Prostate gland (tissue), 2 donors: Measurements from ENCODE around the gene RAB3IP. TPM values are rescaled to one million over a fixed set of nuclear protein-coding genes. Genes with fewer than 3 reads are reported as not detected.

Experiments used
- DNase-seq: peaks from one replicate; pipeline ENCODE4 v3.0.0-alpha.2; 2019; ENCODE audit warnings: low spot score
- H3K27ac ChIP-seq, 2 donors: fragments of 200-600 bp; sonication (generic); 2 replicates each; pipeline ENCODE4 v1.5.1; 2017 to 2019
- H3K27me3 ChIP-seq: fragments of 200-600 bp; sonication (generic); replicated peaks from 2 replicates; pipeline ENCODE4 v1.5.1; 2019; ENCODE audit not compliant: insufficient read depth
- H3K36me3 ChIP-seq, 2 donors: fragments of 200-600 bp; sonication (generic); 1 replicate in 1 of 2; 2 replicates in 1 of 2; pipeline versions ENCODE4 v1.5.1 to v1.8.1; 2017 to 2019
- H3K4me1 ChIP-seq: fragments of 200-600 bp; sonication (generic); replicated peaks from 2 replicates; pipeline ENCODE4 v1.5.1; 2019
- H3K4me3 ChIP-seq, 2 donors: fragments of 200-600 bp; sonication (generic); 2 replicates each; pipeline ENCODE4 v1.5.1; 2017 to 2019
- H3K9me3 ChIP-seq: fragments of 200-600 bp; sonication (generic); 2 replicates; pipeline ENCODE4 v1.5.1; 2017
- CTCF ChIP-seq, 4 experiments: fragments of 200-600 bp in 2 of 4; fragments of 450-650 bp in 2 of 4; sonication (generic) in 2 of 4; IDR thresholded peaks; 1 replicate in 3 of 4; 2 replicates in 1 of 4; pipeline ENCODE4 v1.5.1; 2016 to 2019; ENCODE audit warnings: antibody characterized with exemption in 4 of 4, mild to moderate bottlenecking in 2 of 4, moderate library complexity in 2 of 4
- POLR2A ChIP-seq: fragments of 450-650 bp; IDR thresholded peaks from one replicate; pipeline ENCODE4 v1.6.1; 2016; ENCODE audit warnings: antibody characterized with exemption, mild to moderate bottlenecking
- POLR2AphosphoS5 ChIP-seq: sonication (generic); formaldehyde crosslinking; IDR thresholded peaks from one replicate; pipeline ENCODE4 v1.6.1; 2017; ENCODE audit warnings: antibody characterized with exemption
- WGBS: methylation state at CpG from one replicate; pipeline ENCODE4 v1.1.5; 2018; 5-methylcytosine and 5-hydroxymethylcytosine counted together
- intact Hi-C: fragments of 100-400 bp; cut with DNase I; formaldehyde crosslinking; loops from one replicate; pipeline ENCODE4 v1.14.2; 2022
- total RNA-seq, 2 donors: library from RNA; depleted of rRNA; stranded (reverse); fragments of >200 nt; gene quantifications; one replicate each; pipeline ENCODE4 v1.1.0, GENCODE V29; 2016

RAB3IP gene
- total RNA-seq, 2 donors from 2014 or later, result 35.2 to 40.3 TPM

GRCh38 chr12:69824028-69824427, 85.4 kb downstream of the RAB3IP start:
- no peak for DNase-seq
- H3K4me3 ChIP-seq, result no peak overlapping the region
- H3K4me1 ChIP-seq, result no peaks in the 10 kb centered on the region
- TF ChIP-seq POLR2A (no peak), POLR2AphosphoS5 (no peak), CTCF (IDR thresholded peaks at IDR 0.05) (no peak)
- no peaks in the 10 kb centered on the region for H3K36me3 ChIP-seq
- H3K27me3 ChIP-seq, result no peaks in the 10 kb centered on the region
- no peak overlapping the region for H3K27ac ChIP-seq
- intact Hi-C loops, result no loop called here
- no peaks in the 10 kb centered on the region for H3K9me3 ChIP-seq

- H3K9me3 ChIP-seq, result no peaks in the 10 kb centered on the region
- no peak within 1 kb of the TSS for H3K27ac ChIP-seq
- 60% methylated on average over 5 of the region's 5 CpGs for WGBS
- H3K27me3 ChIP-seq, result no peaks in the 10 kb centered on the region
- no peak for DNase-seq
- TF ChIP-seq CTCF (IDR thresholded peaks at IDR 0.05) (no peak), POLR2AphosphoS5 (no peak), POLR2A (no peak)
- no peaks in the 10 kb centered on the region for H3K36me3 ChIP-seq
- intact Hi-C loops, result no loop called here
- H3K4me1 ChIP-seq, result no peaks in the 10 kb centered on the region
- H3K4me3 ChIP-seq, result no peak within 1 kb of the TSS
These were observed 86.4 kb downstream of the RAB3IP start, which contains the start of gene MYRFL for GRCh38 chr12:69824966-69825560. TSS of gene MYRFL (plus strand) at chr12:69825227. CDS start at chr12:69825518, 291 bp downstream.

GRCh38 chr12:69828897-69829296, 90.2 kb downstream of the RAB3IP start:
- intact Hi-C loops, result no loop called here
- Histone ChIP-seq H3K9me3 (no peaks in the 10 kb centered on the region), H3K27me3 (no peaks in the 10 kb centered on the region), H3K4me1 (no peaks in the 10 kb centered on the region), H3K4me3 (no peak overlapping the region), H3K36me3 (no peaks in the 10 kb centered on the region), H3K27ac (no peak overlapping the region)
- TF ChIP-seq POLR2A (no peak), POLR2AphosphoS5 (no peak), CTCF (IDR thresholded peaks at IDR 0.05) (no peak)
- 60% methylated on average over 5 of the region's 5 CpGs for WGBS
- no peak for DNase-seq

GRCh38 chr12:69833696-69834095, 95.0 kb downstream of the RAB3IP start:
- Histone ChIP-seq H3K27me3 (no peaks in the 10 kb centered on the region), H3K4me3 (no peak overlapping the region), H3K27ac (no peak overlapping the region), H3K9me3 (no peaks in the 10 kb centered on the region), H3K36me3 (no peaks in the 10 kb centered on the region), H3K4me1 (no peaks in the 10 kb centered on the region)
- 83% methylated on average over 2 of the region's 2 CpGs for WGBS
- no peak for TF ChIP-seq POLR2A
- no peak for TF ChIP-seq POLR2AphosphoS5
- no peak for TF ChIP-seq CTCF (IDR thresholded peaks at IDR 0.05)
- intact Hi-C loops, result no loop called here
- no peak for DNase-seq

- Histone ChIP-seq H3K4me3 (no peak overlapping the region), H3K4me1 (no peaks in the 10 kb centered on the region), H3K9me3 (no peaks in the 10 kb centered on the region), H3K27ac (no peak overlapping the region), H3K36me3 (no peaks in the 10 kb centered on the region), H3K27me3 (no peaks in the 10 kb centered on the region)
- no peak for DNase-seq
- TF ChIP-seq CTCF (IDR thresholded peaks at IDR 0.05), result no peak
- intact Hi-C loops, result no loop called here
- 53% methylated on average over 2 of the region's 2 CpGs for WGBS
These were observed 95.5 kb downstream of the RAB3IP start for GRCh38 chr12:69834147-69834546.
